ENCODE measurements around the gene SKAP1.

SKAP1 gene

GRCh38 chr17:48173191-48173984, 256.6 kb downstream of the SKAP1 start:
- TF ChIP-seq EZH2 (IDR thresholded peaks at IDR 0.05): no peak
- TF ChIP-seq POLR2AphosphoS5 (IDR thresholded peaks at IDR 0.05; ENCODE audit: borderline replicate concordance, low read depth, low read length): no peak
- no peak for TF ChIP-seq FOXP2 (optimal IDR thresholded peaks at IDR 0.05; ENCODE audit: control extremely low read depth, extremely low read length, insufficient read depth)

GRCh38 chr17:48169926-48170325, 260.1 kb downstream of the SKAP1 start:
- no peak for TF ChIP-seq POLR2AphosphoS5 (IDR thresholded peaks at IDR 0.05; ENCODE audit: borderline replicate concordance, low read depth, low read length)
- DNase-seq (ENCODE audit: low read depth, low spot score): no peak
- no peak overlapping the region for H3K27ac ChIP-seq
- H3K9me3 ChIP-seq (ENCODE audit: low read depth, low read length): no peaks in the 10 kb centered on the region
- no peaks in the 10 kb centered on the region for H3K36me3 ChIP-seq (ENCODE audit: insufficient read depth, low read length)
- no peak overlapping the region for H3K4me3 ChIP-seq
- H3K9ac ChIP-seq (ENCODE audit: insufficient read length): no peak overlapping the region

More at GRCh38 chr17:48173191-48173984, 256.6 kb downstream of the SKAP1 start:
- Histone ChIP-seq H3K9me3 (ENCODE audit: low read depth, low read length) (no peaks in the 10 kb centered on the region), H3K9ac (ENCODE audit: insufficient read length) (no peak overlapping the region), H3K4me3 (no peak overlapping the region), H3K27ac (no peak overlapping the region), H3K36me3 (ENCODE audit: insufficient read depth, low read length) (no peaks in the 10 kb centered on the region)
- DNase-seq (ENCODE audit: low read depth, low spot score): no peak

- Histone ChIP-seq H3K27ac (no peak overlapping the region), H3K9ac (ENCODE audit: insufficient read length) (no peak overlapping the region), H3K36me3 (ENCODE audit: insufficient read depth, low read length) (no peaks in the 10 kb centered on the region), H3K4me3 (0 out of 2 replicates have a peak overlapping the region, but pooled peaks have one; percentile 73), H3K9me3 (ENCODE audit: low read depth, low read length) (no peaks in the 10 kb centered on the region)
- no peak for TF ChIP-seq POLR2AphosphoS5 (IDR thresholded peaks at IDR 0.05; ENCODE audit: borderline replicate concordance, low read depth, low read length)
- no peak for TF ChIP-seq FOXP2 (optimal IDR thresholded peaks at IDR 0.05; ENCODE audit: control extremely low read depth, extremely low read length, insufficient read depth)
- TF ChIP-seq EZH2 (IDR thresholded peaks at IDR 0.05): no peak
- no peak for DNase-seq (ENCODE audit: low read depth, low spot score)
Measured at GRCh38 chr17:48163809-48164208, 266.2 kb downstream of the SKAP1 start.

- H3K4me3 ChIP-seq: peak overlapping the region; percentile 73
- TF ChIP-seq EZH2 (IDR thresholded peaks at IDR 0.05) (no peak), FOXP2 (optimal IDR thresholded peaks at IDR 0.05; ENCODE audit: control extremely low read depth, extremely low read length, insufficient read depth) (no peak), POLR2AphosphoS5 (IDR thresholded peaks at IDR 0.05; ENCODE audit: borderline replicate concordance, low read depth, low read length) (no peak)
- H3K36me3 ChIP-seq (ENCODE audit: insufficient read depth, low read length): no peaks in the 10 kb centered on the region
- peak overlapping the region; percentile 30 for H3K9ac ChIP-seq (ENCODE audit: insufficient read length)
- peak overlapping the region; percentile 77; the same call in 1 of the 2 replicates for H3K27ac ChIP-seq
- no peaks in the 10 kb centered on the region for H3K9me3 ChIP-seq (ENCODE audit: low read depth, low read length)
- peak; percentile 79 for DNase-seq (ENCODE audit: low read depth, low spot score)
Measured at GRCh38 chr17:48162946-48163506, 267.0 kb downstream of the SKAP1 start.

GRCh38 chr17:48162306-48162934, 267.6 kb downstream of the SKAP1 start:
- H3K36me3 ChIP-seq (ENCODE audit: insufficient read depth, low read length): no peaks in the 10 kb centered on the region
- peak overlapping the region; percentile 73; the same call in 1 of the 2 replicates for H3K4me3 ChIP-seq
- TF ChIP-seq FOXP2 (optimal IDR thresholded peaks at IDR 0.05; ENCODE audit: control extremely low read depth, extremely low read length, insufficient read depth) (no peak), POLR2AphosphoS5 (IDR thresholded peaks at IDR 0.05; ENCODE audit: borderline replicate concordance, low read depth, low read length) (no peak), EZH2 (IDR thresholded peaks at IDR 0.05) (no peak)
- H3K27ac ChIP-seq: peak overlapping the region; percentile 77; the same call in 1 of the 2 replicates
- no peaks in the 10 kb centered on the region for H3K9me3 ChIP-seq (ENCODE audit: low read depth, low read length)
- no peak overlapping the region for H3K9ac ChIP-seq (ENCODE audit: insufficient read length)
- DNase-seq (ENCODE audit: low read depth, low spot score): no peak

- no peak overlapping the region for H3K4me3 ChIP-seq
- no peak for TF ChIP-seq EZH2 (IDR thresholded peaks at IDR 0.05)
- no peak for TF ChIP-seq FOXP2 (optimal IDR thresholded peaks at IDR 0.05; ENCODE audit: control extremely low read depth, extremely low read length, insufficient read depth)
- TF ChIP-seq POLR2AphosphoS5 (IDR thresholded peaks at IDR 0.05; ENCODE audit: borderline replicate concordance, low read depth, low read length): no peak
- H3K27ac ChIP-seq: no peak overlapping the region
- no peak overlapping the region for H3K9ac ChIP-seq (ENCODE audit: insufficient read length)
- DNase-seq (ENCODE audit: low read depth, low spot score): no peak
- H3K36me3 ChIP-seq (ENCODE audit: insufficient read depth, low read length): no peaks in the 10 kb centered on the region
- H3K9me3 ChIP-seq (ENCODE audit: low read depth, low read length): no peaks in the 10 kb centered on the region
Measured at GRCh38 chr17:48161127-48161905, 268.7 kb downstream of the SKAP1 start.

- Histone ChIP-seq H3K9me3 (ENCODE audit: low read depth, low read length) (no peaks in the 10 kb centered on the region), H3K4me3 (no peak overlapping the region), H3K9ac (ENCODE audit: insufficient read length) (no peak overlapping the region), H3K36me3 (ENCODE audit: insufficient read depth, low read length) (no peaks in the 10 kb centered on the region), H3K27ac (no peak overlapping the region)
- TF ChIP-seq FOXP2 (optimal IDR thresholded peaks at IDR 0.05; ENCODE audit: control extremely low read depth, extremely low read length, insufficient read depth) (no peak), POLR2AphosphoS5 (IDR thresholded peaks at IDR 0.05; ENCODE audit: borderline replicate concordance, low read depth, low read length) (no peak), EZH2 (IDR thresholded peaks at IDR 0.05) (no peak)
- no peak for DNase-seq (ENCODE audit: low read depth, low spot score)
Measured at GRCh38 chr17:48160177-48161081, 269.6 kb downstream of the SKAP1 start.

All from SK-N-MC (cell line).